ENCODE data around the gene ZNF248. TPM values are rescaled to one million over a fixed set of nuclear protein-coding genes. Genes with fewer than 3 reads are reported as not detected.

The ZNF248 gene
- total and polyA plus RNA-seq, 9 of the 15 experiments (the other 6 are each of a cell fraction or from before 2014, with no cell fraction given): 4.5 to 16.5 (median 10.2) TPM

GRCh38 chr10:37857287-37858211, at the start of gene ZNF248 (continued):
- TF ChIP-seq CHD7 (IDR thresholded peaks at IDR 0.05; ENCODE audit: low read depth, low read length) (no peak), PREB (CRISPR knock-in tag; IDR thresholded peaks at IDR 0.05) (no peak), FOXJ3 (CRISPR knock-in tag; IDR thresholded peaks at IDR 0.05) (no peak), BRF2 (IDR thresholded peaks at IDR 0.05; ENCODE audit: borderline replicate concordance, insufficient read depth, insufficient read length) (no peak), GTF3C2 (IDR thresholded peaks at IDR 0.05; ENCODE audit: borderline replicate concordance, extremely low read depth, insufficient read length) (no peak), NCOA4 (IDR thresholded peaks at IDR 0.05; ENCODE audit: partially characterized antibody) (no peak), DPF2 (IDR thresholded peaks at IDR 0.05) (no peak), RFX7 (CRISPR knock-in tag; IDR thresholded peaks at IDR 0.05) (no peak), KDM4B (IDR thresholded peaks at IDR 0.05; ENCODE audit: borderline replicate concordance in 2 of 2, low read depth in 1 of 2) (peak in 1 of 2 experiments; percentile 64; a peak in 1 of 4 replicates)
